ENCODE measurements around the gene HRH1. TPM values are rescaled to one million over a fixed set of nuclear protein-coding genes. Genes with fewer than 3 reads are reported as not detected.

The HRH1 gene
- total RNA-seq, 2 experiments from 2014 or later, result 0.07 to 0.10 TPM

DNA sequence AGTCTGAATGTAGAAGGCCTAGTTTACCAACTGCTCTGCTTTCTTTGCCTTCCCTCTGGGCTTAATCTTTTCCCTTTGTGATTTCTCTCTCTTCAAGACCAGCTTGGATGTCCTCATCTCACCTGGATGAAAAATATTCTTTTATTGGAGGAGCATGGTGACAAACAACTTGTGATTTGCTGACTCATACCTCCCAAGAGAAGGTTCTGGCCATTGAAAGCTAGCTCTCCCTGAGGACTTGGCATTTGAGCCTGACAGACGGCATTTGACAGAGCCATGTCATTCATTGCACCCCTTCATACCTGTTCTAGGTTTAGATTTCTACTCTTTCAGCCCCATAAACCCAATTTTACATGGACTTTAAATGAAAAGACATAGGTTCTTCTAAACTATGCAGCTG lies 151.2 kb downstream of the HRH1 start:
- no peak overlapping the region for H3K27ac Mint-ChIP-seq
- CTCF ChIA-PET, result interaction anchor here (0.6 kb wide), 1 partner anchor 30 kb away, joined by 4 read pairs; no protein-coding TSS in a partner anchor

DNA sequence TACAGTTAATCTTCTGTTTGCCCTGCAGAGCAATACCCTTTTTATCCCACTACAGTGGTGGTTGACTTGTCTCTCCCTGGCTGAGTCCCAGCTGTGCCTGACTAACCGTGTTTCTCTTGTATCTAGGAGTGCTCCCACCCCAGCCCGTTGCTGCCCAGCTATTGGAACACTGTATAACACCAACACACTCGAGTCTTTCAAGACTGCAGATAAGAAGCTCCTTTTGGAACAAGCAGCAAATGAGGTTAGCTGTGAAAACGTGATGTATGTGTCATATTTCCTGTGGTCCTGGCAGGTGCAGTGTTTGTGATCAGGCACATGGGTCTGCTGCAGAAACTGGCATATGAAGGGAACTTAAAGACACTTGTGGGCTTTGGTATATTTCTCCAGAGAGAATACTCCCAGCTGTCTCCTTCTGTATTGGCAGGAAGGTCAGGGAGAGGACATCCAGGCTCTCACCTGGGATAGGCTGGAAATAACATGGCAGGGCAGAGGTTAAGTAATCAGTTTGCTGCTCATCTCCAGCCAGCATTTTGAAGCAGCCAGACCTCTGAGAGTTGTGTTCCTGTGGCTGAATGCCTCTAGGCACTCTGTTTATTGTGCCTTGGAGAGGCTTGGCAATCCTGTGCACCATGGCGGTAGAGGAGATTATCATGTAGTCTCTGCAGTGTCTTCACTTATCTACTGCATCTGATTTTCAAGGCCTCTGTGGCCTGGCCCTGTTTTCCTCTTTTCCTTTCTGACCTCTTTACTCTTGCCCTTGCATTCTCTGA lies 152.7 kb downstream of the HRH1 start:
- CTCF ChIA-PET, result no interaction called here
- peak; percentile 54 for DNase-seq
- Mint-ChIP-seq H3K27me3 (ENCODE audit: low read depth) (no peaks in the 10 kb centered on the region), H3K4me1 (ENCODE audit: low read depth) (peaks cover 25% of the 10 kb centered on the region), H3K9me3 (no peaks in the 10 kb centered on the region), H3K4me3 (no peak overlapping the region), H3K36me3 (ENCODE audit: low read depth) (peaks cover 46% of the 10 kb centered on the region), H3K27ac (no peak overlapping the region)
- intact Hi-C loops (cut with micrococcal nuclease), result loop anchor here (1.0 to 5.0 kb wide), 2 partner anchors 16 to 35 kb away; partner anchors contain the start of gene ATG7

More for the DNA sequence above, 151.2 kb downstream of the HRH1 start:
- no peaks in the 10 kb centered on the region for H3K9me3 Mint-ChIP-seq
- no peak overlapping the region for H3K4me3 Mint-ChIP-seq
- no peak for DNase-seq
- no peaks in the 10 kb centered on the region for H3K27me3 Mint-ChIP-seq (ENCODE audit: low read depth)
- intact Hi-C loops (cut with micrococcal nuclease), result loop anchor here (5.0 kb wide), 1 partner anchor 33 kb away; the partner anchor contains the start of gene ATG7
- H3K4me1 Mint-ChIP-seq (ENCODE audit: low read depth), result peaks cover 25% of the 10 kb centered on the region
- H3K36me3 Mint-ChIP-seq (ENCODE audit: low read depth), result peaks cover 51% of the 10 kb centered on the region

DNA sequence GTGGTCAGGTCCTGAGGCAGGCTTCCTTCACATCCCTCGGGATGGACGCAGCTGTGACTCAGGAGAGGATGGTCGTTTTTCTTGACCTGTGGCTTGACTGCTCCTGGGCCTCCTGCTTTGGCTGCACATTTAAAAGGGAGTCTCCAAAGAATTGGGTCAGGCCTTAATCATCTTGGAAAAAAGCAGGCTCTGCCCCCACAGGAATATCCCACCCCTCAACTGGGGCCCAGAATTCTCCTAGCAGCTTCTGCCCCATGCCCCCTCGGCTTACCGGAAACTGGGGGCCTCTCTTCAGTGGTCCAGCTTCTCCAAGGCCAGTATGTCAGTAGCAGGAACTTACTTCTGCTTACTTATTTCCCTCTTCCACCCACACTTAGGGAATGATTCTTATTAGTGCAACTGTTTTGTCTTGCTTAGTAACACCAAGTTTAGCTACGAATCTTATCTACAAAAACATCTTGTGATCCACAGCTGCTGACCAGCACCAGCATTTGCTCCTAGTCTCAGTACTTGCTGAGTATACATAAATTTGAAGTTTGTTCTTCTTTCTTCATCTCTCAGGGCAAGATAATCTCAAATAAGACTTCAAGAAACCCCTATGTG lies 153.6 kb downstream of the HRH1 start:
- no peak for DNase-seq
- Mint-ChIP-seq H3K4me1 (ENCODE audit: low read depth) (peaks cover 25% of the 10 kb centered on the region), H3K36me3 (ENCODE audit: low read depth) (peaks cover 44% of the 10 kb centered on the region), H3K27ac (no peak overlapping the region), H3K27me3 (ENCODE audit: low read depth) (no peaks in the 10 kb centered on the region), H3K4me3 (no peak overlapping the region), H3K9me3 (no peaks in the 10 kb centered on the region)
- CTCF ChIA-PET, result no interaction called here
- intact Hi-C loops (cut with micrococcal nuclease), result loop anchor here (5.0 kb wide), 1 partner anchor 36 kb away; the partner anchor contains the start of gene ATG7

DNA sequence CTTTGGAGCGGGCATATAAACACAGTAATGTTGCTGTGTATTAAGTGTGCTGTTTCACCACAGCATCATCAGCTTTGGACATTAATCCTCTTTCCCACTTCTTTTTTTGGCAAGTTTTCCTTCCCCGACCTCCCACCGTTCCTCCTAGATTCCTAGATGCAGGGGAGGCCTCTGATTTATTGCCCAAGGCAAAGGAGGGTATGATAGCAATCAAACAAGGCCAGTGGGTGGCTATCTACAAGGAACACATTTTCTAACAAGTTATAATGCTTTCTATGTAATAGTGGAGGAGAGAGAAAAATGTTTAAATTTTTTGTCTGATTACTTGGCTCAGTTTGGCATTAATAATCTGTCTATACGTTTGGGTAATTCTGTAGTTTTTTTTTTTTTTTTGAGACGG lies 156.0 kb downstream of the HRH1 start:
- no peak for DNase-seq
- no peaks in the 10 kb centered on the region for H3K27me3 Mint-ChIP-seq (ENCODE audit: low read depth)
- CTCF ChIA-PET, result no interaction called here
- H3K9me3 Mint-ChIP-seq, result no peaks in the 10 kb centered on the region
- H3K27ac Mint-ChIP-seq, result no peak overlapping the region
- H3K4me3 Mint-ChIP-seq, result no peak overlapping the region
- intact Hi-C loops (cut with micrococcal nuclease), result no loop called here
- peaks cover 20% of the 10 kb centered on the region for H3K4me1 Mint-ChIP-seq (ENCODE audit: low read depth)
- H3K36me3 Mint-ChIP-seq (ENCODE audit: low read depth), result peaks cover 43% of the 10 kb centered on the region

DNA sequence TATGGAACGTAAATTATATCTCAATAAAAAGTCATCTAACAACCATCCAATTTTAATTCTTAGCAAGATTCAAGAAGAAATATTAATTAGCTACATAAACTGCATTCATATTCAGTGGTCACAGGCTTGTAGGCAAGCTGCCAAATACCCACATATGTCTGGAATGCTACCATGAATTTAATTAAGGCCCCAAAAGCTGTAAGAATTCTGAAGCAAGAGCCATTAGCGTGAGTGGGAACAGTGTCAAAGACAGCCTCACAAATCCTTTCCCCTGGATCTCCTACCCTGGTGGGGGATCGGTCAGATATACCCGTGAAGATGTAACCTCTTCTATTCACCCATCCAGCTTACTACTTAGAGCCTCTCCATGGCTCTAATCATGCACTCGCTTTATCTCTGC lies 157.9 kb downstream of the HRH1 start:
- Mint-ChIP-seq H3K9me3 (no peaks in the 10 kb centered on the region), H3K4me1 (ENCODE audit: low read depth) (peaks cover 4% of the 10 kb centered on the region), H3K36me3 (ENCODE audit: low read depth) (peaks cover 44% of the 10 kb centered on the region), H3K27me3 (ENCODE audit: low read depth) (no peaks in the 10 kb centered on the region), H3K4me3 (no peak overlapping the region), H3K27ac (no peak overlapping the region)
- intact Hi-C loops (cut with micrococcal nuclease), result no loop called here
- no peak for DNase-seq
- CTCF ChIA-PET, result interaction anchor here (0.8 to 1.2 kb wide), 3 partner anchors 13 to 32 kb away, joined by 3 read pairs; no protein-coding TSS in a partner anchor

Other genes with a start within 250 kb of the HRH1 start
- gene SLC6A1, start 161.7 kb upstream of the HRH1 start, total RNA-seq, result not detected
- 10 to 100 TPM; 25.9 to 27.0 TPM for gene ATG7, start 117.9 kb downstream of the HRH1 start, total RNA-seq